SU-DHL-6 (cell line): ENCODE data around the gene MOV10L1.

Experiments used
- H2AFZ ChIP-seq: fragments of 200-600 bp; sonication (generic); 2 replicates; pipeline ENCODE4 v1.6.1; 2014; ENCODE audit warnings: low read depth, mild to moderate bottlenecking, moderate library complexity, mixed read lengths, antibody characterized with exemption, low read length; ENCODE audit not compliant: severe bottlenecking
- H3F3A ChIP-seq: fragments of 200-600 bp; shearing (Covaris generic); 2 replicates; pipeline ENCODE4 v1.6.0; 2016; ENCODE audit warnings: antibody characterized with exemption, mild to moderate bottlenecking; ENCODE audit not compliant: insufficient read depth
- H3K27ac ChIP-seq: fragments of 200-600 bp; sonication (generic); 2 replicates; pipeline ENCODE4 v1.5.1; 2016; ENCODE audit warnings: low read depth, mild to moderate bottlenecking, low read length, moderate library complexity, mixed read lengths
- H3K27me3 ChIP-seq: fragments of 200-600 bp; sonication (generic), shearing (Covaris generic); 2 replicates; pipeline ENCODE4 v1.6.0; 2014; ENCODE audit warnings: mild to moderate bottlenecking, low read length
- H3K36me3 ChIP-seq: fragments of 200-600 bp; sonication (generic); 2 replicates; pipeline ENCODE4 v1.6.1; 2014; ENCODE audit warnings: mild to moderate bottlenecking, low read length, mixed read lengths
- H3K4me2 ChIP-seq: fragments of 300-600, 200-600 bp; shearing (Covaris generic), sonication (generic); 2 replicates; pipeline ENCODE4 v1.6.0; 2014; ENCODE audit warnings: low read length, low read depth, mild to moderate bottlenecking; ENCODE audit not compliant: poor library complexity, severe bottlenecking
- H3K4me3 ChIP-seq: fragments of 200-600 bp; sonication (generic); 2 replicates; pipeline ENCODE4 v1.5.1; 2014; ENCODE audit warnings: antibody characterized with exemption, low read length, mild to moderate bottlenecking, mixed read lengths; ENCODE audit not compliant: insufficient read depth, poor library complexity, severe bottlenecking
- H3K79me2 ChIP-seq: fragments of 200-600 bp; sonication (generic); 2 replicates; pipeline ENCODE4 v1.6.1; 2014; ENCODE audit warnings: mild to moderate bottlenecking, low read length, moderate library complexity; ENCODE audit not compliant: insufficient read depth
- H3K9ac ChIP-seq: fragments of 200-600 bp; sonication (generic); 2 replicates; pipeline ENCODE4 v1.7.0; 2014; ENCODE audit warnings: mild to moderate bottlenecking, low read length
- H3K9me2 ChIP-seq: fragments of 200-600 bp; sonication (generic); replicated peaks from 2 replicates; pipeline ENCODE4 v1.6.1; 2014; ENCODE audit warnings: low read length; ENCODE audit not compliant: insufficient read depth
- H3K9me3 ChIP-seq: fragments of 200-600 bp; sonication (generic); 2 replicates; pipeline ENCODE4 v1.6.1; 2014; ENCODE audit warnings: low read length, mixed read lengths; ENCODE audit not compliant: insufficient read depth
- H4K20me1 ChIP-seq: fragments of 200-600 bp; sonication (generic); 2 replicates; pipeline ENCODE4 v1.6.1; 2014; ENCODE audit warnings: low read depth, mild to moderate bottlenecking, antibody characterized with exemption, low read length, moderate library complexity, mixed read lengths
- EZH2phosphoT487 ChIP-seq: fragments of 200-600 bp; sonication (generic), shearing (Covaris generic); conservative IDR thresholded peaks from 2 replicates; pipeline ENCODE4 v1.6.1; 2018; ENCODE audit warnings: mild to moderate bottlenecking, antibody characterized with exemption, low read length, moderate library complexity, mixed read lengths
- TF ChIP-seq, protein P1 (sequence below): fragments of 200-600 bp; sonication (generic); IDR thresholded peaks from one replicate; pipeline ENCODE4 v1.5.1; 2017; ENCODE audit warnings: antibody characterized with exemption, mild to moderate bottlenecking, low read length, moderate library complexity; ENCODE audit not compliant: insufficient read depth, poor library complexity, severe bottlenecking

Gene MOV10L1

DNA sequence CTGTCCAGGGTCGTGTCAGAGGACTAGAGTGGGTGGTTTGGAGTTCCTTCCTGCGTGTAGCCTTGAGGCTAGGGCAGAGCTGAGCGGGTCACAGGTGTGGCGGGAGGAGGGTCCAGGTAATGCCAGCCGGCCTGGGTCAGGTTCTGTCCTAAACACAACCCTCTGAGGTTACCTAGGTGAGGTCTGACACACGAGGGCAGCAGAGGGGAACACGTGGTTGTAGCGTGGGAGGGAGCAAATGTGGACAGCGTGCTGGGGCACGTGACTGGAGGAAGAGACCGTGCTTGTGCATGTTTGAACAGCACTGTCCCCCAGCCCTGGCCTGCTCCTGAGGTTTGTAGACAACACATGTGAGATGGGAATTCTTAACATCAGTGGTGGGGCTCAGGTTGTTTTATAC, 13.1 kb downstream of the MOV10L1 start:
- Histone ChIP-seq H3K9me3 (no peaks in the 10 kb centered on the region), H3F3A (no peaks in the 10 kb centered on the region), H3K9ac (no peak overlapping the region), H3K4me3 (no peak overlapping the region), H3K79me2 (no peaks in the 10 kb centered on the region), H2AFZ (no peak overlapping the region), H3K27ac (no peak overlapping the region), H3K27me3 (no peaks in the 10 kb centered on the region), H3K36me3 (no peaks in the 10 kb centered on the region), H3K4me2 (no peak overlapping the region), H3K9me2 (no peaks in the 10 kb centered on the region), H4K20me1 (no peaks in the 10 kb centered on the region)
- no peak for TF ChIP-seq EZH2phosphoT487
- TF ChIP-seq, protein P1, sequence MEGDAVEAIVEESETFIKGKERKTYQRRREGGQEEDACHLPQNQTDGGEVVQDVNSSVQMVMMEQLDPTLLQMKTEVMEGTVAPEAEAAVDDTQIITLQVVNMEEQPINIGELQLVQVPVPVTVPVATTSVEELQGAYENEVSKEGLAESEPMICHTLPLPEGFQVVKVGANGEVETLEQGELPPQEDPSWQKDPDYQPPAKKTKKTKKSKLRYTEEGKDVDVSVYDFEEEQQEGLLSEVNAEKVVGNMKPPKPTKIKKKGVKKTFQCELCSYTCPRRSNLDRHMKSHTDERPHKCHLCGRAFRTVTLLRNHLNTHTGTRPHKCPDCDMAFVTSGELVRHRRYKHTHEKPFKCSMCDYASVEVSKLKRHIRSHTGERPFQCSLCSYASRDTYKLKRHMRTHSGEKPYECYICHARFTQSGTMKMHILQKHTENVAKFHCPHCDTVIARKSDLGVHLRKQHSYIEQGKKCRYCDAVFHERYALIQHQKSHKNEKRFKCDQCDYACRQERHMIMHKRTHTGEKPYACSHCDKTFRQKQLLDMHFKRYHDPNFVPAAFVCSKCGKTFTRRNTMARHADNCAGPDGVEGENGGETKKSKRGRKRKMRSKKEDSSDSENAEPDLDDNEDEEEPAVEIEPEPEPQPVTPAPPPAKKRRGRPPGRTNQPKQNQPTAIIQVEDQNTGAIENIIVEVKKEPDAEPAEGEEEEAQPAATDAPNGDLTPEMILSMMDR = no peak

DNA sequence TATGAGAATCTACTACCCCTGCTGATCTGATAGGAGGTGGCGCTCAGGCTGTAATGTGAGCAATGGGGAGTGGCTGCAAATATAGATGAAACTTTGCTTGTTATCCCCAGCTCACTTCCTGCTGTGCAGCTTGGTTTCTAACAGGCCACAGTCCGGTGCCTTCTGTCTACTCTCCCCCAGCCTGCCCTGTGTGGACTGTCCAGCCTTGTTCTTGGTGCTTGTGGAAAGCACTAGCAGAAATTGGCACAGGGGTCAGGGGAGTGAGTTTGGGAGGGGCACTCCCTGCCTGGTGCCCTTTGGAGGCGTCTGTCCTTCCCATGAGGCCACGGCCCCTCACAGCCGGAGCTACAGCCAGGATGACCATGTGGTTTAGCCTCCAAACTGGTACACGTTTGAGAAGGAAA, 14.3 kb downstream of the MOV10L1 start:
- Histone ChIP-seq H3K9me3 (no peaks in the 10 kb centered on the region), H3K4me2 (no peak overlapping the region), H3K79me2 (no peaks in the 10 kb centered on the region), H3F3A (no peaks in the 10 kb centered on the region), H3K36me3 (no peaks in the 10 kb centered on the region), H3K9ac (no peak overlapping the region), H3K27ac (no peak overlapping the region), H3K4me3 (no peak overlapping the region), H3K27me3 (no peaks in the 10 kb centered on the region), H2AFZ (no peak overlapping the region), H4K20me1 (no peaks in the 10 kb centered on the region), H3K9me2 (no peaks in the 10 kb centered on the region)
- TF ChIP-seq, protein P1 = no peak
- TF ChIP-seq EZH2phosphoT487 = no peak

DNA sequence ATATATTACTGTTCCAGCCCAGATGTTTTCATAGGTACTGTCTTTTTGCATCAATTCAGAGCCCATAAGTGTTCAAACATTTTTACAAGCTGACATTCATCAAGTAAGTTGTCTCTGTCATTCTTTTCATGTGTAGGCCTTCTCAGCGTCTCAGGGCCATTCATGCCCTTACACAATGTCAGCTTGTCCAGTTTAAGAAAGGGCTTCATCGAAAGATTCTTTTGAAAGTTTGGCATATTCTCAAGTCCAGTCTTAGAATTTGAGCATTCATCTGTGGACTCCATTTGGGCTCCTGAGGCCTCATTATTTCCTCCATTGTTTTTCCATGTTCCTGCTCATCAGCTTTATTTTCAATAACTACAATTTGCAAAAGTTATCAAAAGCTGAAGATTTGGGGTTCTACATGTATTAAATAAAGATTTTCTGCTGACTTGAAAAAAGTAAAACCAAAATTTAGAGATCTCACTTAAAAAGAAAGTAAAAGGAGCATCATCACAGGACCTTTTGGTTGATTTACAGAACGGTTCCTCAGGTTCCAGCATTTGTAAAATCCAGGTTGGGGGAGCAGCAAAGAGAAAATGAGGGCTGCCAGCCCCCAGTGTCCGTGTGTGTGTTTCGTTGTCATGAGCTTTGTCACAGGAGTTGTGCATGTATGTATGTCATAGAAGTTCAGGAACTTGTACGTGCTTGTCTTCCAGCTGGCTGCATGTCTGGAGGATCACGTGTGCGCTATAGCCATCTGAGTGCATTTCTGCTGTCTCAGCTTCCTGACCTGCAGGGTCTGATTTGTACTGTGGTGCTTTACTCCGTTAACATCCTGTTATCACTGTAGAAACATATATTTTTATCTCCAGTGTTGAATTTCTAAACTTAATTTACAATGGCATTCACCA, 15.6 kb downstream of the MOV10L1 start:
- TF ChIP-seq EZH2phosphoT487 = no peak
- TF ChIP-seq, protein P1 = no peak
- H2AFZ ChIP-seq = no peak overlapping the region
- H3K27me3 ChIP-seq = no peaks in the 10 kb centered on the region
- H3K27ac ChIP-seq = no peak overlapping the region
- H4K20me1 ChIP-seq = no peaks in the 10 kb centered on the region
- no peaks in the 10 kb centered on the region for H3K36me3 ChIP-seq
- no peak overlapping the region for H3K4me3 ChIP-seq
- no peaks in the 10 kb centered on the region for H3K9me3 ChIP-seq
- H3K9ac ChIP-seq = no peak overlapping the region
- no peak overlapping the region for H3K4me2 ChIP-seq
- no peaks in the 10 kb centered on the region for H3F3A ChIP-seq
- no peaks in the 10 kb centered on the region for H3K9me2 ChIP-seq
- no peaks in the 10 kb centered on the region for H3K79me2 ChIP-seq
